Measurements from ENCODE around the gene PLSCR1. TPM values are rescaled to one million over a fixed set of nuclear protein-coding genes. Genes with fewer than 3 reads are reported as not detected.

PLSCR1 gene, protein sequence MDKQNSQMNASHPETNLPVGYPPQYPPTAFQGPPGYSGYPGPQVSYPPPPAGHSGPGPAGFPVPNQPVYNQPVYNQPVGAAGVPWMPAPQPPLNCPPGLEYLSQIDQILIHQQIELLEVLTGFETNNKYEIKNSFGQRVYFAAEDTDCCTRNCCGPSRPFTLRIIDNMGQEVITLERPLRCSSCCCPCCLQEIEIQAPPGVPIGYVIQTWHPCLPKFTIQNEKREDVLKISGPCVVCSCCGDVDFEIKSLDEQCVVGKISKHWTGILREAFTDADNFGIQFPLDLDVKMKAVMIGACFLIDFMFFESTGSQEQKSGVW
- polyA plus RNA-seq (0.78 TPM in 1 of 2 replicates, not detected in the other), polyA minus RNA-seq (not detected in 2 replicates)

DNA sequence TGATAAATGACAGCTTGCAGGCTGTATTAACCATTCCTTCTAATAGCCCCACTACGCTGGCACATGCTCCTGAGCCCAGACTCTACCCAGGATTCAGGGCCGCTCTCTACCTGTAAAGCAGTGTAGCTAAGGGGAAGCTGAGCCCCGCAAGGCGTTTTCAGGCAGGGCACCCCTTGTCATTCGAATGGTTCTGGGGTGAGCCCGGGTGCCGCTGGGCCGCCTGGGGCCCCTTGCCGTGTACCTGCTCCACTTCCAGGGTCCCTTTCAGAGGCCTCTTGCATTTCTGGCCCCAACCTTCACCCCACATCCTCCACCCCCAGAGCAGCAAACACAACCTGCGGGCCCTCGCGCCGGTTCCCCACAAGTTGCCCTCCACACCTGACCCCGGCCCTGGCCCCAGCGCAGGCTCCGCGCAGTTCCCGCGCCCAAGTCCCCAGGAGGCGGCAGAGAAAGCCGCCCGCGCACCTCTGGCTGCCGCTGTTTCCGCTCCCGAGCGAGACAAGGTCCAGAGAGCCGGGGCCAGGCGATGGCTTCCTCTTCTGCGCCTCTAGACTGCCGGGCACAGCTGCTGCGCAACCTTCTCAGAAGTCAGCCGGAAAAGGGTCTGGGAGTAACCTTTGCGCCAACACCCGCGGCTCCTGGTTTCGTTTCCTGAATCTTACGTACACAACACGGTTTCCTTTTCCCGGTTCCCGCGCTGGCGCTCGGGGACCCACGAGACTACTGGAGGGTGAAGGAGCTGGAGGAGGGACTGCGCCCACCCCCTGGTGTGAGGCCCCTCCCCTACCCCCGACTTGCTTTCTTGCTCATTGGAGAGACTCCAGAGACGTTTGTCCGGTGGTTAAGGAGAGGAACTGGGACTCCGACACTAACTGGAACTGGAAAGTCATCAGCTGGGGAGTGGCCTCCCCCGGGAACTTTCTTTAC, at the start of gene PLSCR1:
TSS of gene PLSCR1 (minus strand) at position 606 of the 927 bp plus-strand sequence. CDS start 8,055 bp downstream, outside the sequence.
- H3K9ac ChIP-seq (ENCODE audit: low read length): peak within 1 kb of the TSS; percentile 17

More for the DNA sequence above, at the start of gene PLSCR1:
- Histone ChIP-seq H3K27me3 (ENCODE audit: insufficient read depth, low read depth, low read length) (peaks cover 15% of the 10 kb centered on the region), H2AFZ (ENCODE audit: low read depth, low read length) (peak within 1 kb of the TSS; percentile 42), H4K20me1 (ENCODE audit: insufficient read depth) (no peaks in the 10 kb centered on the region), H3F3A (ENCODE audit: insufficient read depth, low read length, poor library complexity, severe bottlenecking) (no peaks in the 10 kb centered on the region), H3K4me2 (ENCODE audit: low read length) (no peak within 1 kb of the TSS), H3K9me2 (ENCODE audit: insufficient read depth, low read length) (no peaks in the 10 kb centered on the region), H3K9me3 (ENCODE audit: low read length) (no peaks in the 10 kb centered on the region), H3K36me3 (ENCODE audit: insufficient read depth, low read length) (no peaks in the 10 kb centered on the region), H3K79me2 (replicated peaks; ENCODE audit: insufficient read depth, low read length) (no peaks in the 10 kb centered on the region), H3K4me3 (ENCODE audit: low read length) (peak within 1 kb of the TSS; percentile 66), H3K27ac (ENCODE audit: low read length) (no peak within 1 kb of the TSS)
- TF ChIP-seq REST (IDR thresholded peaks at IDR 0.05; ENCODE audit: borderline replicate concordance): no peak
- no peak for TF ChIP-seq SMC3 (conservative IDR thresholded peaks at IDR 0.05; ENCODE audit: poor library complexity)
- TF ChIP-seq RAD21 (conservative IDR thresholded peaks at IDR 0.05): no peak
- no peak for TF ChIP-seq CTCF (IDR thresholded peaks at IDR 0.05; ENCODE audit: poor library complexity, severe bottlenecking)
- no peak for TF ChIP-seq TAF1 (IDR thresholded peaks at IDR 0.05; ENCODE audit: low read depth)
- TF ChIP-seq MXI1 (conservative IDR thresholded peaks at IDR 0.05; ENCODE audit: poor library complexity, severe bottlenecking): no peak
- TF ChIP-seq EP300 (conservative IDR thresholded peaks at IDR 0.05; ENCODE audit: poor library complexity, severe bottlenecking): no peak
- no peak for TF ChIP-seq EZH2 (IDR thresholded peaks at IDR 0.05; ENCODE audit: borderline replicate concordance, insufficient read depth, low read length, poor library complexity, severe bottlenecking)
- TF ChIP-seq POLR2AphosphoS5 (IDR thresholded peaks at IDR 0.05): no peak

All from neural cell (in vitro differentiated cells).